Activated naive CD8-positive, alpha-beta T cell treated with anti-CD3 and anti-CD28 coated beads, Interleukin-2, amount 10 ng/mL, durations not matched to agents 7 days and 5 days (primary cell): ENCODE results near the gene SOX10. TPM values are rescaled to one million over a fixed set of nuclear protein-coding genes. Genes with fewer than 3 reads are reported as not detected.
"Not testable (repeated sequence)": the region's sequence is repeated elsewhere in the genome, so short reads cannot be mapped to it uniquely, and the experiment has no call there.

Experiments
- ATAC-seq: fragments of 150-1000 bp; cut with Tn5 transposase; one replicate; pipeline ENCODE4 v1.10.0; 2021; ENCODE audit warnings: low read depth, moderate library complexity
- POLR2A ChIA-PET: fragments of 350-600 bp; sonication (Branson Sonifier 250); formaldehyde crosslinking; loops from one replicate; lab custom pipeline; 2021; ENCODE audit warnings: antibody characterized with exemption; lab: Charles Lee
- DNase-seq: peaks from one replicate; pipeline ENCODE4 v3.0.0; 2021
- H3K27ac Mint-ChIP-seq: one replicate; pipeline ENCODE4 v1.8.0; 2022; ENCODE audit warnings: mild to moderate bottlenecking, mixed read lengths
- H3K27me3 Mint-ChIP-seq: one replicate; pipeline ENCODE4 v1.8.0; 2022; ENCODE audit warnings: mild to moderate bottlenecking, moderate library complexity, mixed read lengths
- H3K36me3 Mint-ChIP-seq: one replicate; pipeline ENCODE4 v1.8.0; 2021; ENCODE audit warnings: mild to moderate bottlenecking, mixed read lengths
- H3K4me1 Mint-ChIP-seq: one replicate; pipeline ENCODE4 v1.8.0; 2021; ENCODE audit warnings: mixed read lengths
- H3K4me3 Mint-ChIP-seq: one replicate; pipeline ENCODE4 v1.8.0; 2022; ENCODE audit warnings: mild to moderate bottlenecking, moderate library complexity, mixed read lengths
- H3K9me3 Mint-ChIP-seq: one replicate; pipeline ENCODE4 v1.8.0; 2021; ENCODE audit warnings: mixed read lengths
- total RNA-seq, 2 experiments: library from RNA; stranded (reverse); gene quantifications; one replicate each; pipeline ENCODE4 v1.2.3, GENCODE V29; 2021

Gene SOX10
- total RNA-seq, 2 experiments from 2014 or later, result not detected

- no peak for DNase-seq
- no peaks in the 10 kb centered on the region for H3K36me3 Mint-ChIP-seq
- H3K27ac Mint-ChIP-seq, result no peak overlapping the region
- POLR2A ChIA-PET, result no interaction called here
- no peaks in the 10 kb centered on the region for H3K4me1 Mint-ChIP-seq
- no peak overlapping the region for H3K4me3 Mint-ChIP-seq
- no peaks in the 10 kb centered on the region for H3K27me3 Mint-ChIP-seq
- H3K9me3 Mint-ChIP-seq, result no peaks in the 10 kb centered on the region
- no peak for ATAC-seq
Observed at GRCh38 chr22:37986371-37986770, 2.0 kb upstream of the SOX10 start.

GRCh38 chr22:37985751-37986281 is 1.5 kb upstream of the SOX10 start:
- no peaks in the 10 kb centered on the region for H3K4me1 Mint-ChIP-seq
- POLR2A ChIA-PET, result no interaction called here
- H3K27me3 Mint-ChIP-seq, result no peaks in the 10 kb centered on the region
- H3K9me3 Mint-ChIP-seq, result no peaks in the 10 kb centered on the region
- ATAC-seq (no peak), DNase-seq (no peak)
- H3K27ac Mint-ChIP-seq, result no peak overlapping the region
- no peaks in the 10 kb centered on the region for H3K36me3 Mint-ChIP-seq
- H3K4me3 Mint-ChIP-seq, result no peak overlapping the region

GRCh38 chr22:37985050-37985585 is 763 bp upstream of the SOX10 start:
- ATAC-seq (no peak), DNase-seq (no peak)
- no peaks in the 10 kb centered on the region for H3K4me1 Mint-ChIP-seq
- no peaks in the 10 kb centered on the region for H3K27me3 Mint-ChIP-seq
- no peak overlapping the region for H3K27ac Mint-ChIP-seq
- H3K36me3 Mint-ChIP-seq, result no peaks in the 10 kb centered on the region
- H3K4me3 Mint-ChIP-seq, result no peak overlapping the region
- no peaks in the 10 kb centered on the region for H3K9me3 Mint-ChIP-seq
- POLR2A ChIA-PET, result no interaction called here

- H3K27ac Mint-ChIP-seq, result no peak overlapping the region
- ATAC-seq (no peak), DNase-seq (no peak)
- POLR2A ChIA-PET, result no interaction called here
- no peak overlapping the region for H3K4me3 Mint-ChIP-seq
- no peaks in the 10 kb centered on the region for H3K9me3 Mint-ChIP-seq
- no peaks in the 10 kb centered on the region for H3K27me3 Mint-ChIP-seq
- H3K4me1 Mint-ChIP-seq, result no peaks in the 10 kb centered on the region
- no peaks in the 10 kb centered on the region for H3K36me3 Mint-ChIP-seq
Observed at GRCh38 chr22:37982938-37983859, 1.2 kb downstream of the SOX10 start.

GRCh38 chr22:37982151-37982785 is 2.1 kb downstream of the SOX10 start:
- Mint-ChIP-seq H3K36me3 (no peaks in the 10 kb centered on the region), H3K27ac (no peak overlapping the region), H3K4me3 (no peak overlapping the region), H3K4me1 (no peaks in the 10 kb centered on the region), H3K27me3 (no peaks in the 10 kb centered on the region), H3K9me3 (no peaks in the 10 kb centered on the region)
- ATAC-seq (no peak), DNase-seq (no peak)
- POLR2A ChIA-PET, result no interaction called here

GRCh38 chr22:37981282-37982011 is 2.9 kb downstream of the SOX10 start:
- ATAC-seq, result no peak
- Mint-ChIP-seq H3K9me3 (no peaks in the 10 kb centered on the region), H3K4me3 (no peak overlapping the region), H3K4me1 (no peaks in the 10 kb centered on the region), H3K36me3 (no peaks in the 10 kb centered on the region), H3K27ac (no peak overlapping the region), H3K27me3 (no peaks in the 10 kb centered on the region)
- POLR2A ChIA-PET, result no interaction called here
- no peak for DNase-seq

- no peaks in the 10 kb centered on the region for H3K9me3 Mint-ChIP-seq
- DNase-seq, result no peak
- H3K27ac Mint-ChIP-seq, result no peak overlapping the region
- no peak for ATAC-seq
- POLR2A ChIA-PET, result no interaction called here
- H3K27me3 Mint-ChIP-seq, result no peaks in the 10 kb centered on the region
- no peak overlapping the region for H3K4me3 Mint-ChIP-seq
- peaks cover 2% of the 10 kb centered on the region for H3K36me3 Mint-ChIP-seq
- no peaks in the 10 kb centered on the region for H3K4me1 Mint-ChIP-seq
Observed at GRCh38 chr22:37979782-37980181, 4.6 kb downstream of the SOX10 start.

- peaks cover 2% of the 10 kb centered on the region for H3K36me3 Mint-ChIP-seq
- POLR2A ChIA-PET, result no interaction called here
- no peaks in the 10 kb centered on the region for H3K9me3 Mint-ChIP-seq
- H3K4me3 Mint-ChIP-seq, result no peak overlapping the region
- ATAC-seq, result no peak
- no peak overlapping the region for H3K27ac Mint-ChIP-seq
- no peaks in the 10 kb centered on the region for H3K27me3 Mint-ChIP-seq
- no peak for DNase-seq
- H3K4me1 Mint-ChIP-seq, result no peaks in the 10 kb centered on the region
Observed at GRCh38 chr22:37976547-37976946, 7.8 kb downstream of the SOX10 start.

- H3K27ac Mint-ChIP-seq, H3K4me3 Mint-ChIP-seq, POLR2A ChIA-PET, H3K27me3 Mint-ChIP-seq, DNase-seq, ATAC-seq, H3K4me1 Mint-ChIP-seq, H3K9me3 Mint-ChIP-seq, H3K36me3 Mint-ChIP-seq: not testable (repeated sequence)
Observed at GRCh38 chr22:37976022-37976421, 8.3 kb downstream of the SOX10 start.

- H3K27ac Mint-ChIP-seq, result no peak overlapping the region
- no peak for DNase-seq
Observed at GRCh38 chr22:37975153-37975552, 9.2 kb downstream of the SOX10 start.

GRCh38 chr22:37973271-37974170 is 10.8 kb downstream of the SOX10 start:
- ATAC-seq (no peak), DNase-seq (no peak)
- no peak overlapping the region for H3K4me3 Mint-ChIP-seq
- no peaks in the 10 kb centered on the region for H3K27me3 Mint-ChIP-seq
- peaks cover 9% of the 10 kb centered on the region for H3K36me3 Mint-ChIP-seq
- H3K4me1 Mint-ChIP-seq, result no peaks in the 10 kb centered on the region
- no peaks in the 10 kb centered on the region for H3K9me3 Mint-ChIP-seq
- POLR2A ChIA-PET, result no interaction called here
- H3K27ac Mint-ChIP-seq, result no peak overlapping the region

More at GRCh38 chr22:37975153-37975552, 9.2 kb downstream of the SOX10 start:
- POLR2A ChIA-PET, result no interaction called here
- Mint-ChIP-seq H3K36me3 (peaks cover 2% of the 10 kb centered on the region), H3K4me3 (no peak overlapping the region), H3K4me1 (no peaks in the 10 kb centered on the region), H3K9me3 (no peaks in the 10 kb centered on the region), H3K27me3 (no peaks in the 10 kb centered on the region)
- ATAC-seq, result no peak

GRCh38 chr22:37972527-37972926 is 11.8 kb downstream of the SOX10 start:
- Mint-ChIP-seq H3K4me3 (no peak overlapping the region), H3K27me3 (no peaks in the 10 kb centered on the region), H3K9me3 (no peaks in the 10 kb centered on the region), H3K27ac (no peak overlapping the region), H3K4me1 (peaks cover under 1% of the 10 kb centered on the region), H3K36me3 (peaks cover 9% of the 10 kb centered on the region)
- POLR2A ChIA-PET, result no interaction called here
- DNase-seq (no peak), ATAC-seq (no peak)
